GM21825 (cell line): ENCODE measurements around the gene EVA1A.

Source experiments
- ATAC-seq: cut with Tn5 transposase; IDR thresholded peaks from one replicate; pipeline ENCODE4 v1.9.1; 2021; ENCODE audit warnings: mild to moderate bottlenecking, moderate library complexity; ENCODE audit not compliant: unreplicated experiment

The EVA1A gene

GRCh38 chr2:75545387-75545786 is 15.4 kb downstream of the EVA1A start:
- ATAC-seq, result no peak

GRCh38 chr2:75543446-75543845 is 17.3 kb downstream of the EVA1A start:
- ATAC-seq, result no peak

- no peak for ATAC-seq
Observed at GRCh38 chr2:75541430-75541829, 19.3 kb downstream of the EVA1A start.

- no peak for ATAC-seq
Observed at GRCh38 chr2:75540994-75541393, 19.7 kb downstream of the EVA1A start.

GRCh38 chr2:75539955-75540716 is 20.6 kb downstream of the EVA1A start:
- ATAC-seq, result no peak

GRCh38 chr2:75538521-75539490 is 21.9 kb downstream of the EVA1A start:
- no peak for ATAC-seq

GRCh38 chr2:75537658-75538057 is 23.1 kb downstream of the EVA1A start:
- no peak for ATAC-seq

GRCh38 chr2:75533135-75533534 is 27.6 kb downstream of the EVA1A start:
- ATAC-seq, result no peak

- no peak for ATAC-seq
Observed at GRCh38 chr2:75532488-75532887, 28.3 kb downstream of the EVA1A start.

GRCh38 chr2:75528221-75528977 is 32.3 kb downstream of the EVA1A start:
- ATAC-seq, result no peak

- ATAC-seq, result no peak
Observed at GRCh38 chr2:75527676-75528075, 33.1 kb downstream of the EVA1A start.

- no peak for ATAC-seq
Observed at GRCh38 chr2:75526842-75527241, 33.9 kb downstream of the EVA1A start.

GRCh38 chr2:75525434-75526310 is 35.1 kb downstream of the EVA1A start:
- ATAC-seq, result no peak

GRCh38 chr2:75524276-75524911 is 36.3 kb downstream of the EVA1A start:
- no peak for ATAC-seq

GRCh38 chr2:75523313-75524275 is 37.1 kb downstream of the EVA1A start:
- ATAC-seq, result no peak

- ATAC-seq, result no peak
Observed at GRCh38 chr2:75522543-75523312, 38.0 kb downstream of the EVA1A start.

- no peak for ATAC-seq
Observed at GRCh38 chr2:75521225-75521872, 39.4 kb downstream of the EVA1A start.
